T-helper 9 cell (primary cell): ENCODE measurements around the gene THOP1.
A peak's percentile ranks its signal among the peaks of the same experiment; 100 is the strongest.

Experiments
- DNase-seq: peaks from one replicate; pipeline ENCODE4 v3.0.0-alpha.2; 2020
- total RNA-seq, 2 donors: gene quantifications; one replicate each; lab custom pipeline; 2026; lab: John Stamatoyannopoulos, UW

Gene THOP1
- total RNA-seq, result 18.6 to 39.9 reads per million in 2 donors

DNA sequence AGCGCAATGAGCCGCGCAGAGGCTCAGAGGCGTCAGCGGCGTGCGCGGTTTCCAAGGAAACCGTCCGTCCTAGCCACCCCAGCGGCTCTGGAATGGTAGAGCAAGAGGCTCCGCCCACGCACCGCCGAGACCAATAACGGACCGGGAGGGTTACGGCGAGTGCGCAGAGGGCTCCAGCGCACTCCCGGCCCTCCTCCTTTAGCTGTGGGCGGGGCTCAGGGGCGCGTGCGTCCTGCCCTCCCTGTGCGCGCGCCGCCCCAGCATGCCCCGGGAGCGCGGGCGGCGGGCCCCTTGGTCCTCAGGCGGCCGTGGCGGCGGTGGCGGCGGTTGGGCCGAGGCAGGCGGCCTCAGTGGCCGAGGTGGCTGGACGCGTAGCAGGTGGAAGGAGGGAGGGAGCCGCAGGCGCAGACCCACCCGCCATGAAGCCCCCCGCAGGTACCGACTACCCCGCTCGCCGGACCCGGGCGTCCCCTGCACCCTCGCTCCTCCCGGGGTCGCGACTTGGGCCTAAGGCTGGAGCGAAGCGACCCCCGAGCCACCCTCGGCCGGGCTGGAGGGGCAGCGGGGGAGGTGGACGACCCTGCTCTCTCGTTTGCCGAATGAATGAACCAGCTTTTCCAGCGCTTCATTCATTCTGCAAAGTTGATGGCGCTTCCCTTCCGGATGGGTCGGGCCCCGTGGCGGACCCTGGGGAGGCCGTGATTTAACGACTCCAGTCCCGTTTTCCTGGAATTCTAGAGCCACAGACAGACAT is at the start of gene THOP1:
TSS of gene THOP1 (plus strand) at position 260 of the 754 bp plus-strand sequence. CDS start at position 420, 160 bp downstream.
- peak; percentile 97 for DNase-seq

DNA sequence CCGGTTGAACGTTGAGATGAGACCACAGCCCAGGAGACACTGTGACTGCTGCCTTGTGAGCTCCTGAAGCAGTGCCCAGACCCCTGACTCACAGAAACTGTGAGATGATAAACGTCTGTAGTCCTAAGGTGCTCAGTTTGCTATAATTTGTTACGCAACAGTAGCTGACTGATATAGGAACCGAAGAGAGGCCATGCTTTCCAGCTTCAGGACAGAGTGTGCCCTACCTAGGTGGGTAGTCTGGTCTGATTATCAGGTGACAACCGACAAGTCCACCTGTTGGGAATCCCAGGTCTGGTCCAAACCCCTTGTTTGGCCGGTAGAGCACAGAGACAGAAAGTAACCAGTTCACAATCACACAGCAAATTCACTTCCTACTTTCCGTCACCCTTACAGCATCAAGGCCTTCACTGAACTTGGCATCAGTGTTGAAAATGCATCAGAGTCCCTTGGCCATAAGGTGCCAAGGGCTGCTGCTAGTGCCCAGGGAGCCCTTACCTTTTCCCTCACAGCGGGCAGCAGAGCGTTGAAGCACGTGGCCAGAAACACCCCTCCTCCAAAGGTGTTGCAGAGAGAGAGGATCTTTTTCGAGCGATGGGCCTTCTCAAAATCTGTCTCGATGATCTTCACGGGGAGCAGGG is 48.6 kb upstream of the THOP1 start:
- no peak for DNase-seq

DNA sequence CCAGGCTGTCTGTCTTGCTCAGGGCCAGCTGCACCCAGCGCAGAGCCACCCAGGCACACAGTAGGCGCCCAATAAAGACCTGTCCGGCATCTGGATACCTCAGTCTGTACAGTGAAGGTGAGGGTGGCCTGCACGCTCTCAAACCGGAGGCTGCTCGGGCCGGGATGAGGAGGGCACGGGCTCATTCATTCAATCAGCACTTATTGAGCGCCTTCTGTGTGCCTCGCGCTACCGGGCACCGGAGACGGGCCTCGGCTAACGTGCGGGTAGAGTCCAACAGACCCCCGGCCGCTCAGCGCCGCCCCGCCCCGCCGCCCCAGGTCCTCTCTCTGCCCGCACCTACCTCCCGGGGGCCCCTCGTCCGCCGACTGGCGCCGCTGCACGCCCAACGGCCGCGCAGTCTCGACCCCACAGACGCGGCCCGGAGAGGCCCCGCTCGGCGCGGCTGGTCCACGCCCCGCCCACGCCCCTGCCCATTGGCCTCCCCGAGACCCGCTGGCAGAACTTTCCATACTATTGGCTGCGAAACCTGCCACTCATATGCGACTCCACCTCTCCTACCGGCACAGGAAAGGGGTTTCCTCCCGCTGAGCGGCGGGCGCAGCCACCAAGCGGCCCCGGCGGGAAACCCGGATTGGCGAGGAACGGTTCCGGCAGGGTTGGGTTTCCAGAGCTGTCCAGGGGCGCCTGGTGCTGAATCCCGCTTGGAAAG is 45.5 kb upstream of the THOP1 start, which contains the start of gene SLC39A3:
TSS of gene SLC39A3 (minus strand) at position 416 of the 712 bp plus-strand sequence. CDS start 2,760 bp downstream, outside the sequence.
- DNase-seq, result peak; percentile 99

DNA sequence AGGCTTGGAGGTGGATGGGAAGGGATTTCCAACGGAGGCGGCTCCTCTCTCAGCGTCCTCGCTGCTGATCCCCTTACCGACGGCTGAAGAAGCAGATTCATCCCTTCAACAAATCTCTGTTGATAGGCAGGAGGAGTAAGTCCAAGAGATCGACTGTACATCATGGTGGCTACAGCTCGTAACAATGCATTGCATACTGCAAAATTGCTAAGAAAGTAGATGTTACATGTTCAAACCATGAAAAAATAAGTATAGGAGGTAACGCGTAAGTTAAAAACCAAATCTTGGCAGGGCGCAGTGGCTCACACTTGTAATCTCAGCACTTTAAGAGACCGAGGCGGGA is 45.0 kb upstream of the THOP1 start:
- no peak for DNase-seq

- DNase-seq, result no peak
These were observed 42.2 kb upstream of the THOP1 start for GRCh38 chr19:2743099-2743498.

GRCh38 chr19:2744113-2744512 is 41.2 kb upstream of the THOP1 start:
- no peak for DNase-seq

DNA sequence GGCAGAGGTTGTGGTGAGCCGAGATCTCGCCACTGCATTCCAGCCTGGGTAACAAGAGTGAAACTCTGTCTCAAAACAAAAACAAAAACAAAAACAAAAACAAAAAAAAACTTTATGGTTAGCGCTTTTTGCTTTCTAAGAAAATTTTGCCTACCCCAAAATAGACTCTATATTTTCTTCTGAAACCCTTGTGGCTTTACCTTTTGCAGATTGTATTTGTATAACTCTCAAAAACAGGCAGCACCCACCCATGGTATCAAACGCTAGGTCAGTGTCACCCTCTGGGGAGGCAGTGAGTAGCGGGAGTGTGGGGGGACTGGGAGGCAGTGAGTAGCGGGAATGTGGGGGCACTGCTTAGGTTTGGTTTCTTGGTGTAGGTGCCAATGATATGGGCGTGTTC is 38.0 kb upstream of the THOP1 start:
- no peak for DNase-seq

GRCh38 chr19:2750808-2751437 is 34.4 kb upstream of the THOP1 start:
- DNase-seq, result no peak

- no peak for DNase-seq
These were observed 33.9 kb upstream of the THOP1 start for GRCh38 chr19:2751438-2751830.

DNA sequence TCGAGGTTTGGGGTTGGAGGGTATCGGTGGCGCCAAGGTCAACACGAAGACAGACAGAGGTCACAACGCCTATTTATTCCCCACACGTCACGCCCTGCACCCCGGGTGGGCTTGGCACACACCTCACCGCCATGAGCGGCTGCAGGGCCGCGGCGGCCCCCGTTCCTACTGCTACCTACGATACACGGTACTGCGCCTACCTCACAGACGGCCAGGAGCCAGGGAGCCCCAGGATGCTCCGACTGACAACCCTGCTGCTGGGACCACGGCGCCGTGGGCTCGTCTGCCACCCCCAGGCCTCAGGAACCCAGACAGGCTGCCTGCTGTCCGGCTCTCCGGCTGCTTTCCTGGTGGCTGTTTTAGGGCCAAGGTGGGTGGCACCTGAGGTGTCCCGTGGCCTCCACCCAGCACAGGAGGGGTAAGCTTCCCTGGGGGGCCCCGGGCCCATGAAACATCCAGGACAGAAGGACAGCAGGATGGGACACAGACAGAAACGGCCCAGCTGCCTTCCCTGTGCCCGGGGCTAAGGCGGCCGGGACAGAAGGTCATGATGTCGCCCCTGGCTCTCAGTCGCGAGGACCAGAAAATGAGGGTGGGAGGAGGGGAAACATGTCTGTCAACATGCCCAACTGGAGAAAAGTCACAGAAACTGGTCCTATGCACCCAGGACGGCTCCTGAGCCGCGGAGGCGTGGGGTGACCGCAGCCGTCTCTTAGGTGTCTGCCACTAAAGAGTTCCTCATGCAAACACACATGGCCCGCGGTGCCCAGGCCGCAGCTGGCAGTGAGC is 30.4 kb upstream of the THOP1 start:
- DNase-seq, result no peak

DNA sequence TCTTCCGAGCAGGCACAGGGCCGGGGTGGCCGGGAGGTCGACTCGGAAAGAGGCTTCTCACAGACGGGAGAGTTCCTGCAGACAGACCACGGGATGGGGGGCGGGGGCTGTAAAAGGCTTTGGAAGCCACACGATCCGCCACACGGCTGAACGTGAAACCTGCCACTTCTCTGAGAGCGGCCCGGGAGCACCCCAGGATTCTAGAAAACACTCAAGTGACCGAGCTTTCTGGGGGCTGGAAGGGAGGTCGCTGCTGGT is 29.9 kb upstream of the THOP1 start:
- DNase-seq, result no peak

- DNase-seq, result no peak
These were observed 29.5 kb upstream of the THOP1 start for GRCh38 chr19:2755811-2756210.

DNA sequence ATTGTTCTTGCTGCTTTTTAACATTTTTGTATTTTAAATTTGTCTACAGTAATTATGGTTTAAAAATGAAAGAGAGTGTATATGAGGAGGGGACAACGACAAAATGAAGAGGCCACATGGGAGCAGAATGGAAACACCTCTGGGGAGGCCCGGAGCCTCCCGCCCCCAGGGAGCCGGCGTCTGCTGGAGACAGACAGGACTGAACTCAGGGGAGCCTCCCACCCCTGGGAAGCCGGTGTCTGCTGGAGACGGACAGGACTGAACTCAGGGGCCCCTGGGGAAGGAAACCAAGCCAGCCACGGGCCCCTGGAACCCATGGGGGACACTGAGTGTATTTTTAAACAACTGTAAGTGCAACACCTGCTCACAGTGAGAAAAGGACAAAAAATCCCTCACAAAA is 28.8 kb upstream of the THOP1 start:
- DNase-seq, result no peak

DNA sequence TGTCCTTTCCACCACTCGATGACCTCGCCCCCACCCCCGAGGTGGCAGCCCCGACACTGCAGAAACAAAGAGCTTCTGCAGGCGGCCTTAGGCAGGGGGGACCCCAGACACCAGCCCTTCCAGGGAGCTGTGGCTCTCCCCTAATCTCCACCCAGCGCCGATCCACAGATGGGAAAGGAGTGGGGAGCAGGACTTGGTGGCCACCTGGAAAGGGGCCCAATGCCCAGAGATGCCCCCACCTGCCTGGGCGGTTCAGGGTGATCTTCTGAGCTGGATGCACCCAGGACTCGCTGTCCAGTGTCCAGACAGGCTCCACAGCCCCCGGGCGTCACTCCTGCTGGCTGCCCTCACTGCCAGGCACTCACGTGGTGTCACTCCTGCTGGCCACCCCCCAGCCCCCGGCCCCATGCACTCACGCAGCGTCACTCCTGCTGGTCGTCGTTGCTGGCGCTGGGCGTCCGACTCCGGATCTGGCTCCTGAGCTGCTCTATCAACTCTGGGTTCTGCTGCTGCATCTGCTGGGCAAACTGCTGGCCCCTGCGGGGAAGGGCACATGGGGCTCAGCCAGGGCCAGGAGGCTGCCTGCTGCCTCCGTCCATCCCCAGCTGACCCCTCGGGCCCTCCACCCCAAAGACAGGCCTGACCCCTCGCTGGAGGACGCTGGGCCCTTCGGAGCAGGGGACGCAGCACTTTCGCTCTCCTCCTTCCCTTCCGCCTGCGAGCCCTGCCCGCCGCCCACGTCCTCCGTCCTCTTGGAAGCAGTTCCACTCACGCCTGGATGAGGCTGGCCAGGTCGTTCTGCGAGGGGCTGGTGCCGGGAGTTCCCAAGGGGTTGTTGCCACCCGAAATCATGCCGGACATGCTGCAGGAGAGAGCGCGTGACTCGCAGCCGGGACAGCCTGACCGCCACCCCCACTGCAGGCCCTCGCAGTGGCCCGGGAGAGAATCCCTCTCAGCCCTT is 28.1 kb upstream of the THOP1 start:
- DNase-seq, result no peak

GRCh38 chr19:2758601-2759313 is 26.5 kb upstream of the THOP1 start:
- no peak for DNase-seq

DNA sequence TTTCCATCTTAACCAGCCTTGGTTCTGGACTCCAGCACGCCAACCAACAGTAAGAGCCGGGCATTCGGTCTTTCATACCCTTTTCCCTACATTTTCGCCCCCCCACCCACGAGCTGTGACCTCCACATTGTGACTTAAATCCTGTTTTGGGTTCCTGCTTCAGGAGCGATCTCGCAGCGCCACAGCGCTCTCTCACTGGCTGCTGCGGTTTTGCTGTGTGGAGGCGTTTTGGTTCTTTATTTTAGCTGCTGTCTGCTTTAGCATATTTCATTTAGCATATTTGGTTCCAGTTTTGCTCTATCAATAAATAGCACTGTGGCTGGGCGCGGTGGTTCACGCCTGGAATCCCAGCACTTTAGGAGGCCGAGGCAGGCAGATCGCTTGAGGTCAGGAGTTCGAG is 25.9 kb upstream of the THOP1 start:
- no peak for DNase-seq

DNA sequence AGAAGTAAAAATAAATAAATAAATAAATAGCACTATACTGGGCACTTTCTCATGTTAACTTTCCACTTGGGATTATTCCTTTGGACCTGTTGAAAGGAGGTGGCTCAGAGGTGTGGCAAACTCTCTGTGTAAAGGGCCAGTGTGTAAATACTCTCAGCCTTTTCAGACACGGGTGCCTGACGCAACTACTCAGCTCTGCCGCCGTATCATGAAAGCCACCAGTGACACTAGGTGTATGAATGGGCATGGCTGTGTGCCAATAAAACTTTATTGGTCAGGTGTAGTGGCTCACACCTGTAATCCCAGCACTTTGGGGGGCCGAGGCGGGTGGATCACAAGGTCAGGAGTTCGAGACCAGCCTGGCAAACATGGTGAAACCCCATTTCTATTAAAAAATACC is 25.3 kb upstream of the THOP1 start:
- DNase-seq, result no peak

GRCh38 chr19:2761309-2761677 is 24.0 kb upstream of the THOP1 start:
- DNase-seq, result no peak

DNA sequence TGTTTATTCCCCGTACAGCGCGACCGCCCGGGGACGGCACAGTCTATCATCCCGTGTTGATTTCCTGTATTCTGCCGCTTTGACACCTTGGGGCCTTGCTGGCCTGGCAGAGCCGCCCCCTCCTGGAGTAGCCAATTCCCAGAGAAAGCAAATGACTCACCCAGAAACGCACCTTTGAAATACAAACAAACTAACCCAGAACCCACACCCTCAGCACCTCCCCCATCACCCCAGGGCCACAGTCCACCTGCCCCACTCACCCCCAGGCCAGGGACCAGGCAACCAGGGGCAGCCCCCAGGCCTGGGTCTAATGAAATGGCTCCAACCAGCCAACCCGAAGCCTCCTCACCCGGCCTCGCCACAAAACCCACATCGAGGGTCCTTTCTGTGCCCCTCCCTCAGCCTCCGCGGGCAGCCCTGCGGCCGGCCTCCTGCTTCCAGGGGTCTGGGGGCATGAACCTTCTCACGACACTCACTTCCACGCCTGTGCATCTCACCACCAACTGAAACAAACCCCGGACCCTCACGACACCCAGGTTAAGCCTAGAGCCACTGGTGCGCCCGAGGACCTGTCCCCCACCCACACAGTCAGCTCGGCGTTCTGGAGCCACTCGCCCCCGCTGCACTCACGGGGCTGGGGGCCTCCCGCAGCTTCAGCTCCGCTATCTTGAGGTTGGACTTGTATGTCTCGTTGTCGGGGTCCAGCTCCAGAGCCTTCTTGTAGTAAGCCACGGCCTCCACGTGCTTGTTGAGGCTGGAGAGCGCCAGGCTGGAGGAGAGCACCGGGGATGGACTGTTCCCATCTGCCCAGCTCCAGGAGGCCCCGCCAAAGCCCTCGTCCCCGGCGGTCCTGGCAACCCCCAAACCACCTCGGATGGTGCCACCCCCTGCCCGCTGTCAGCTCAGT is 23.2 kb upstream of the THOP1 start:
- no peak for DNase-seq
